MM.1S (cell line): Measurements from ENCODE around the gene FHIP2A.
A peak's percentile ranks its signal among the peaks of the same experiment; 100 is the strongest.

Experiments
- DNase-seq: peaks from one replicate; pipeline ENCODE4 v3.0.0-alpha.2; 2015
- H2AFZ ChIP-seq: fragments of 300-600 bp; sonication (generic); 2 replicates; pipeline ENCODE4 v1.6.0; 2016; ENCODE audit warnings: antibody characterized with exemption, low read length
- H3F3A ChIP-seq: fragments of 300-600 bp; sonication (generic); 2 replicates; pipeline ENCODE4 v1.6.1; 2016; ENCODE audit warnings: mild to moderate bottlenecking, antibody characterized with exemption, low read length, moderate library complexity, mixed read lengths; ENCODE audit not compliant: insufficient read depth
- H3K27ac ChIP-seq: fragments of 300-600 bp; sonication (generic); 2 replicates; pipeline ENCODE4 v1.5.1; 2016; ENCODE audit warnings: mild to moderate bottlenecking, low read length
- H3K27me3 ChIP-seq: fragments of 300-600 bp; sonication (generic); replicated peaks from 2 replicates; pipeline ENCODE4 v1.6.0; 2016; ENCODE audit warnings: low read length; ENCODE audit not compliant: insufficient read depth
- H3K36me3 ChIP-seq: fragments of 300-600 bp; sonication (generic); replicated peaks from 2 replicates; pipeline ENCODE4 v1.6.1; 2016; ENCODE audit warnings: mild to moderate bottlenecking, low read length, mixed read lengths; ENCODE audit not compliant: insufficient read depth
- H3K4me1 ChIP-seq: fragments of 300-600 bp; sonication (generic); 2 replicates; pipeline ENCODE4 v1.6.1; 2016; ENCODE audit warnings: low read length, mixed read lengths
- H3K4me2 ChIP-seq: fragments of 300-600 bp; sonication (generic); 2 replicates; pipeline ENCODE4 v1.6.0; 2016; ENCODE audit warnings: low read depth, low read length
- H3K4me3 ChIP-seq: fragments of 300-600 bp; sonication (generic); 2 replicates; pipeline ENCODE4 v1.5.1; 2016; ENCODE audit warnings: low read length, mixed read lengths
- H3K79me2 ChIP-seq: fragments of 300-600 bp; sonication (generic); 2 replicates; pipeline ENCODE4 v1.6.1; 2016; ENCODE audit warnings: mixed run types, low read length, mixed read lengths
- H3K9ac ChIP-seq: fragments of 300-600 bp; sonication (generic); 2 replicates; pipeline ENCODE4 v1.6.1; 2016; ENCODE audit warnings: low read length, mixed read lengths
- H3K9me2 ChIP-seq: fragments of 300-600 bp; sonication (generic); replicated peaks from 2 replicates; pipeline ENCODE4 v1.6.1; 2016; ENCODE audit warnings: mild to moderate bottlenecking, low read length, mixed read lengths; ENCODE audit not compliant: insufficient read depth
- H3K9me3 ChIP-seq: fragments of 300-600 bp; sonication (generic); replicated peaks from 2 replicates; pipeline ENCODE4 v1.6.1; 2016; ENCODE audit warnings: mild to moderate bottlenecking, low read length, mixed read lengths; ENCODE audit not compliant: insufficient read depth
- H4K20me1 ChIP-seq: fragments of 300-600 bp; sonication (generic); 2 replicates; pipeline ENCODE4 v1.6.1; 2016; ENCODE audit warnings: mild to moderate bottlenecking, low read length, moderate library complexity, mixed read lengths; ENCODE audit not compliant: insufficient read depth
- EZH2 ChIP-seq: fragments of 300-600 bp; sonication (generic); optimal IDR thresholded peaks from 2 replicates; pipeline ENCODE3; 2017; ENCODE audit warnings: low read depth, mild to moderate bottlenecking, antibody characterized with exemption, low read length, mixed read lengths
- EZH2phosphoT487 ChIP-seq: fragments of 300-600 bp; sonication (generic); IDR thresholded peaks from 2 replicates; pipeline ENCODE4 v1.6.1; 2018; ENCODE audit warnings: antibody characterized with exemption, low read length
- TF ChIP-seq, protein P1 (sequence below): fragments of 300-600 bp; sonication (generic); IDR thresholded peaks from 2 replicates; pipeline ENCODE4 v1.5.1; 2016; ENCODE audit warnings: antibody characterized with exemption, low read length, mixed read lengths

Gene FHIP2A

DNA sequence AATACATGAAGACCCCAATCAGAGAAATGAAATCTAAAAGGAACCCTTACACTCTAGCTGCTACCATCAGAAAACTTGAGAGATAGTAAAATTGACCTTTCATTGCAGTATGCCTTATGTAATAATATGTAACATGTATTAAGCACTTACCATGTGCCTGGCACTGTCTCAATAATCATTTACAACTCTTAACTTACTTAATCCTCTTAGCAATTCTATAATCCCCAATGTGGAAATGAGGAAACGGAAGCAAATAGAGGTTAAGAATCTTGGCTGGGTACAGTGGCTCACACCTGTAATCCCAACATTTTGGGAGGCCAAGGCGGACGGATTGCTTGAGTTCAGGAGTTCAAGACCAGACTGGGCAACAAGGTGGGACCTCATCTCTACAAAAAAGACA is 29.8 kb upstream of the FHIP2A start:
- Histone ChIP-seq H3K27me3 (no peaks in the 10 kb centered on the region), H3F3A (no peaks in the 10 kb centered on the region), H3K4me1 (no peaks in the 10 kb centered on the region), H3K4me3 (no peak overlapping the region), H3K36me3 (no peaks in the 10 kb centered on the region), H3K79me2 (no peaks in the 10 kb centered on the region), H3K9me3 (no peaks in the 10 kb centered on the region), H3K27ac (no peak overlapping the region), H2AFZ (no peak overlapping the region), H3K9ac (no peak overlapping the region), H3K4me2 (no peak overlapping the region), H4K20me1 (no peaks in the 10 kb centered on the region), H3K9me2 (no peaks in the 10 kb centered on the region)
- DNase-seq, result no peak
- TF ChIP-seq EZH2phosphoT487 (no peak), EZH2 (no peak)
- TF ChIP-seq, protein P1, sequence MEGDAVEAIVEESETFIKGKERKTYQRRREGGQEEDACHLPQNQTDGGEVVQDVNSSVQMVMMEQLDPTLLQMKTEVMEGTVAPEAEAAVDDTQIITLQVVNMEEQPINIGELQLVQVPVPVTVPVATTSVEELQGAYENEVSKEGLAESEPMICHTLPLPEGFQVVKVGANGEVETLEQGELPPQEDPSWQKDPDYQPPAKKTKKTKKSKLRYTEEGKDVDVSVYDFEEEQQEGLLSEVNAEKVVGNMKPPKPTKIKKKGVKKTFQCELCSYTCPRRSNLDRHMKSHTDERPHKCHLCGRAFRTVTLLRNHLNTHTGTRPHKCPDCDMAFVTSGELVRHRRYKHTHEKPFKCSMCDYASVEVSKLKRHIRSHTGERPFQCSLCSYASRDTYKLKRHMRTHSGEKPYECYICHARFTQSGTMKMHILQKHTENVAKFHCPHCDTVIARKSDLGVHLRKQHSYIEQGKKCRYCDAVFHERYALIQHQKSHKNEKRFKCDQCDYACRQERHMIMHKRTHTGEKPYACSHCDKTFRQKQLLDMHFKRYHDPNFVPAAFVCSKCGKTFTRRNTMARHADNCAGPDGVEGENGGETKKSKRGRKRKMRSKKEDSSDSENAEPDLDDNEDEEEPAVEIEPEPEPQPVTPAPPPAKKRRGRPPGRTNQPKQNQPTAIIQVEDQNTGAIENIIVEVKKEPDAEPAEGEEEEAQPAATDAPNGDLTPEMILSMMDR, result no peak

DNA sequence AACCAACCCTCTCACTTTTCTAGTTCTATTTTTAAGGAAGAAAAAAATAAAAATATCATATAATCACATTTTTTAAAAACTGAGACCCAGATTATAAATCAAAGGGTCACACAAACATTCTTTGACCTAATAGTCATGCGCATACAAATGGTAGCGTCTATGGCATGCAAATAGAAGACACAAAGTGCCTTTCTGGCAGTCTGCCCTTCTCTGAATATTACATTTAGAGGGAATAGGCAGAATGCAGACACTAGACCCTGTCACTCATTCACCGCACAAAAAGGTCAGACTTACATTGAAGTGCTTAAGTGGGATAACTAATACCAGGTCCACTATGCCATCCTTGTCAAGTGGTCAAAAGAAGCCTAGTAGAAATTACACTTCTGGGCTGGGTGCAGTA is 26.5 kb upstream of the FHIP2A start:
- Histone ChIP-seq H3K27ac (no peak overlapping the region), H3K9ac (no peak overlapping the region), H3K4me3 (no peak overlapping the region), H3K9me3 (no peaks in the 10 kb centered on the region), H3K79me2 (no peaks in the 10 kb centered on the region), H2AFZ (no peak overlapping the region), H3F3A (no peaks in the 10 kb centered on the region), H3K27me3 (no peaks in the 10 kb centered on the region), H3K4me1 (no peaks in the 10 kb centered on the region), H4K20me1 (no peaks in the 10 kb centered on the region), H3K36me3 (no peaks in the 10 kb centered on the region), H3K4me2 (no peak overlapping the region), H3K9me2 (no peaks in the 10 kb centered on the region)
- no peak for DNase-seq
- TF ChIP-seq, protein P1, result no peak
- TF ChIP-seq EZH2, result no peak
- TF ChIP-seq EZH2phosphoT487, result no peak

DNA sequence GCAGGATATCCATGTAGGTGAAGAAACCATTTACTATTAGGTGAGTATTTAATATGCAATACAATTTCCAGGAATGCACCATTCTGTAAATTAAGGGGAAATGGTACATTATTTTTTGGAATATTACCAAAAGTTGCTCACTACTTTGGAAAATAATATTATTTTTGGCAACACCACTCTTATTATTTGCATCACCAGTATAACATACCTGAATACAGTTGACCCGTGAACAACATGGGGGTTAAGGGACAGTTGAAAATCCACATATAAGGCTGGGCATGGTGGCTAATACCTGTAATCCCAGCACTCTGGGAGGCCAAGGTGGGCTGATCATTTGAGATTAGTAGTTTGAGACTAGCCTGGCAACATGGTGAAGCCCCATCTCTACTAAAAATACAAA is 21.2 kb upstream of the FHIP2A start:
- H3K9me2 ChIP-seq, result no peaks in the 10 kb centered on the region
- DNase-seq, result no peak
- no peaks in the 10 kb centered on the region for H4K20me1 ChIP-seq
- H3K4me3 ChIP-seq, result no peak overlapping the region
- no peaks in the 10 kb centered on the region for H3K36me3 ChIP-seq
- no peaks in the 10 kb centered on the region for H3K79me2 ChIP-seq
- no peak overlapping the region for H3K9ac ChIP-seq
- H3K9me3 ChIP-seq, result no peaks in the 10 kb centered on the region
- peaks cover 26% of the 10 kb centered on the region for H3K4me1 ChIP-seq
- peaks cover 12% of the 10 kb centered on the region; the same call in 1 of the 2 replicates for H3F3A ChIP-seq
- H3K27ac ChIP-seq, result no peak overlapping the region; the same call in 1 of the 2 replicates
- H2AFZ ChIP-seq, result no peak overlapping the region
- H3K4me2 ChIP-seq, result peak overlapping the region; percentile 50; the same call in 1 of the 2 replicates
- no peak for TF ChIP-seq EZH2phosphoT487
- H3K27me3 ChIP-seq, result no peaks in the 10 kb centered on the region

- DNase-seq, result peak; percentile 84
- Histone ChIP-seq H3K4me1 (peaks cover 26% of the 10 kb centered on the region), H3K27me3 (no peaks in the 10 kb centered on the region), H3K79me2 (no peaks in the 10 kb centered on the region), H3K4me3 (peak overlapping the region; percentile 33), H3K9me2 (no peaks in the 10 kb centered on the region), H4K20me1 (no peaks in the 10 kb centered on the region), H2AFZ (peak overlapping the region; percentile 51), H3K36me3 (no peaks in the 10 kb centered on the region), H3K4me2 (peak overlapping the region; percentile 50), H3K9ac (peak overlapping the region; percentile 2; the same call in 1 of the 2 replicates), H3K27ac (peak overlapping the region; percentile 66; the same call in 1 of the 2 replicates), H3F3A (peaks cover 12% of the 10 kb centered on the region; the same call in 1 of the 2 replicates), H3K9me3 (no peaks in the 10 kb centered on the region)
- TF ChIP-seq, protein P1, result peak; percentile 20
- TF ChIP-seq EZH2, result no peak
- no peak for TF ChIP-seq EZH2phosphoT487
Observed at GRCh38 chr10:114801411-114801813, 20.2 kb upstream of the FHIP2A start.
